ENCODE results near the gene CNIH4.
"Not testable (repeated sequence)": the region's sequence is repeated elsewhere in the genome, so short reads cannot be mapped to it uniquely, and the experiment has no call there.

Gene CNIH4

GRCh38 chr1:224349716-224350115 is 7.0 kb upstream of the CNIH4 start:
- not testable (repeated sequence) for DNase-seq

DNA sequence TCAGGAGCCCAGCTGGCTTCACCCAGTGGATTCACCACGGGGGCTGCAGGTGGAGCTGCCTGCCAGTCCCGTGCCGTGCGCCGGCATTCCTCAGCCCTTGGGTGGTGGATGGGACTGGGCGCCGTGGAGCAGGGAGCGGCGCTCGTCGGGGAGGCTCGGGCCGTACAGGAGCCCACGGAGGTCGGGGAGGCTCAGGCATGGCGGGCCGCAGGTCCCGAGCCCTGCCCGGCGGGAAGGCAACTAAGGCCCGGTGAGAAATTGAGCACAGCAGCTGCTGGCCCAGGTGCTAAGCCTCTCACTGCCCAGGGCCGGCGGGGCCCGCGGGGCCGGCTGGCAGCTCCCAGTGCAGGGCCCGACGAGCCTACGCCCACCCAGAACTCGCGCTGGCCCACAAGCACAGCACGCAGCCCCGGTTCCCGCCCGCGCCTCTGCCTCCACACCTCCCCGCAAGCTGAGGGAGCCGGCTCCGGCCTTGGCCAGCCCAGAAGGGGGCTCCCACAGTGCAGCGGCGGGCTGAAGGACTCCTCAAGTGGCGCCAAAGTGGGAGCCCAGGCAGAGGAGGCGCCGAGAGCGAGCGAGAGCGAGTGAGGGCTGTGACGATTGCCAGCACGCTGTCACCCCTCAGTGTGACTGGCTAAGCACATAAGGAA is 4.1 kb upstream of the CNIH4 start:
- not testable (repeated sequence) for DNase-seq

- no peak for DNase-seq
Observed at GRCh38 chr1:224353975-224354925, 2.4 kb upstream of the CNIH4 start.

- no peak for DNase-seq
Observed at GRCh38 chr1:224357626-224358124, 996 bp downstream of the CNIH4 start.

GRCh38 chr1:224358237-224358636 is 1.6 kb downstream of the CNIH4 start:
- no peak for DNase-seq

DNA sequence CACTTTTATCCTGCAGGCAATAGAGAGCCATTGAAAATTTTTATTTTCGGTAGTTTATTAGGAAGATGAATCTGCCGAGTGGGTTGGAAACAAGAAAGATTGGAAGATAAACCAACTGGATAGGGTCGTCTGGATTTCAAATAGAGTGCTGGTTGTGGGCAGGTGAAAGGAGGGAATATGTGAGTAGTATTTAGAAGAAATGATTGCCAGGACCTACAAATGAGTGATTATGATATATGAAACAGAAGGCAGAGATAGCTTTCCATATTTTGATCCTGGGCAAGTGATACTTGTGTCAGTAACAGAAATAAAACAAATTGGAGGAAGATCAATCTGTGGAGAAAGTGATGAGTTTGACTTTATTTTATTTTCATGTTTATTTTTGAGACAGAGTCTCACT is 2.5 kb downstream of the CNIH4 start:
- no peak for DNase-seq

DNA sequence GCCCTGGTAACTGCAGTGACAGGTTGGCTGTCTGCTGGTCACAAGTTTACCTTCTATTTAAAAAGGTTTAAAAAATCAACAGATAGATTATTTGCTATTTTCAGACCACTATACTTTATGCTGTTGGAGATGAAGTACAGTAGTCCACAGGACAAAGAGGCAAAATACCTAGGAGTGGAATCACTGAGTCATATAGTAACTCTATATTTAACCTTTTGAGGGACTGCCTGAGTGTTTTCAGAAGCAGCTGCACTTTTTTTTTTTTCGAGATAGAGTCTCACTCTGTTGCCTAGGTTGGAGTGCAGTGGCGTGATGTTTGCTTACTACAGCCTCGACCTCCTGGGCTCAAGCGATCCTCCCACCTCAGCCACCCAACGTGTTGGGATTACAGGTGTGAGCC is 11.7 kb downstream of the CNIH4 start:
- DNase-seq = no peak

DNA sequence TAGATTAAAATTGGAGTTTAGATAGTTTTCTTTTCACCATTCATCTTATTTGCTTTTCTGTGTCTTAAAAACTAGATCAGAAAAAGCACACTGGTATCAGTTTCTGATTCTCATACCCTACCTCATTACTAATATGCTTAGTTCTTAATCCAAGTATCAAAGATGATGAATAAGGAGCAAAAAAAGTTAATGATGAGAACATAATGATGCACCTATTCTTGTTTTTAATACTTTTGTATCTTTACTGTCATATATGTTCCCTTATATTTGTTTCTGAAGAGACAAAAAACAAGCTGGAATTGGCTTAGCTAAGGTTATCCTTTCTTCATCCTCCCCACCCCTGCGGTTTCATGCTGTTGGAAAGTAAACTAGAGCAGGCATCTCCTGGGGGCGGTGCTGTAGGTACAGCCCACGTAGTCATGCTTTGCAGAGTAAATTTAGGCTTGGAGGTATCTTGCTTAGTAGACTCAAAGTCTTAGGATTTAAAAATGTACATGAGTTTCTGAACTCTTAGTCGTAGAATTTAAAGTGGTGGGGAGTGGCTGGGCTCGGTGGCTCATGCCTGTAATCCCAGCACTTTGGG is 16.4 kb downstream of the CNIH4 start:
- no peak for DNase-seq

- no peak for DNase-seq
Observed at GRCh38 chr1:224375059-224375458, 18.4 kb downstream of the CNIH4 start.

DNA sequence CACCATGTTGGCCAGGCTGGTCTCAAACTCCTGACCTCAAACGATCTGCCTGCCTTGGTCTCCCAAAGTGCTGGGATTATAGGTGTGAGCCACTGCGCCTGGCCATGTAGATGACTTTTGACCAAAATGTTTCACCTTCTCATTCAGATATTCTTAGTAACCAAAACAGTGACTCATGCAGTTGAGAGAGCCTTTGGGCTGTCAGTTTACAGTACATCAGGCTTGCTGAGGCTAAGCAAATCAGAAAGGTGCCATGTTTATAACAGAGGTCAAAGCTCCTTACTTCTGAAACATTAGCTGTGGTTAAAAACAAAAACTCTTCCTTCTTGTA is 21.0 kb downstream of the CNIH4 start:
- DNase-seq = no peak

DNA sequence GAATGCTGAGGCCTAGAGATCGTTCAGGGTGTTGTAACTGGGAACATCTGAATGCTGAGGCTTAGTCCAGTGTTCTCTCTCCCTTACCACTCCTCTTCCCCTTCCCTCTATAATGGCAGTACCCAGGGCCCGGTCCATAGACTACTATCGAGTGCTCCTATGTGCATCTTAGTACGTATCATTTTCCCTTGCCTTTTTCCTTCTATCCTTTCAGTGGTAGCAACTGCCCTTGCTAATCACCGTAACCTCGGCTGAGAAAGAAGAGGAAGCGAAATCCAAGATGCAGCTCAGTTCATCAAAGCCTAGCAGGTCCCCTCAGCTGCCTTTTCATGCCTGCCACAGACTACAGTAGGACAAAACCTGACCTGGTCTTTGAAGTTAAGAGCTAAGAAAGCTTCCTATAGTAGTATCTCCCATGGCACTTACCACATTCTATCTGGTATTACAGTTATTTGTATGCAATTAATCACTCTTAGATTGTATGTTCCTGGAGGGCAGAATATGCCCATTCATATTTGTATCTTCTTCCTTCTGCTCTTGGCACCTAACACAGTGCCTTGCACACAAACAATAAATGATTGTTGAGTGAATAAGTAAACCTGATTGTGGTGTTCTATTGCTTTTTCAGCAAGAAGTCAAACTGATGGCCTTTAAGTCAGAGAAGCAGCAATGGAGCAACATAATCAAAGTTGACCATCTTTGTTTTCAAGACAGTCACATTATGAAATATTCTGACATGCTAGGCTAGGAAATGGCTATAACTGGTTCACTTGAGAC is 22.4 kb downstream of the CNIH4 start:
- no peak for DNase-seq

- DNase-seq = no peak
Observed at GRCh38 chr1:224380003-224380402, 23.3 kb downstream of the CNIH4 start.

DNA sequence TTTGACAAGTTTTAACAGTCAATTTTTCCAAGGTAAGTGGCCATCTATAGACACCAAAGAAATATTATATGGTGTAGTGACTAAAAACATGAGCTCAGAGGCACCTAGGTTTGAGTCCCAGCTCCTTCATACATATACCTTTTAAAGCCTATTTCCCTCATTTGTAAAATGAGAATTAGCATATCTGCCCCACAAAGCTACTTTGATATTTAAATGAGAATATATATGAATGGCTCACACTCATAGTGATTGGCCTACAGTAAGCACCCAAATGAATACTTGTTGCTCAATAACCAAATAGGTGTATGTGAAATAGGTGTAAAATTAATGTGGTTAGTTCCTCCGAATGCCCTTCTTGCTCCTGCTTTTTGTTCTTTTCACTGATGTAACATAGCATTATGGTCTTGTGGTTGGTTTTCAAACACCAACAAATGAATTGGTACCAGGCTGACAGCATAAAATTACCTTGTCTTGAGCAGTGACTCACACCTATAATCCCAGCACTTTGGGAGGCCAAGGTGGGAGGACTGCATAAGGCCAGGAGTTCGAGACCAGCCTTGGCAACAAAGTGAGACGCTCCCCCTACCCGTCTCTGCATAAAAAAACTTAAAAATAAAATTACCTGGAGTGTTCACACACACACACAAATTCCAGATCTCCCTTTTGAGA is 25.3 kb downstream of the CNIH4 start:
- DNase-seq = no peak

- no peak for DNase-seq
Observed at GRCh38 chr1:224383218-224383617, 26.5 kb downstream of the CNIH4 start.

DNA sequence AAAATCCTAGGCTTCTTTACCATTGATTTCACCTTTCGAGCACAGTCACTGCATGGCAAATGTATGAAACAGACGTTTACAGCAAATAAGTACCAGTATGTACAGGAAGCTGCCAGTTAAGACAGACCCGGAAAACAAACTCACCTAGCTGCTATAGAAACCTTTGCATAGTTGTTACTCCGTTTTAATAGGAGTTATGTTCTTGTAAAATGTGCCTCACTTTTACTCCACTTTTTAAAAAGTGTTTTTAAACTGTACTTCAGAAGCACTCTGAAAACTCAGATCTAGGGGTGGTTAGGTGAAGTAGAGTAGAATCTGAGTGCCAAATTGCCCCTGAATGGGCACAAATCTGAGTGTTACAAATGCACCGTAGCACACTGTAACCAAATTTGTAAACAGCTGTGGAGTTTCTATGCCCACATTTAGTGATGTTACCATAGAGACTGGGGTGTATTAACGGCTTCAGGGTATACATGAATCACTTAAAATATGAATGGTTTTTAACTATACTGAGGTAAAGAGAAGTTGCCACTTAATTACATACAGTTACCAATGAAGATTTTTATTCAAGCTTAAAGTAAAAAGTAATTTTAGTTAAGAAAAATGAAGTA is 30.7 kb downstream of the CNIH4 start:
- DNase-seq = no peak

DNA sequence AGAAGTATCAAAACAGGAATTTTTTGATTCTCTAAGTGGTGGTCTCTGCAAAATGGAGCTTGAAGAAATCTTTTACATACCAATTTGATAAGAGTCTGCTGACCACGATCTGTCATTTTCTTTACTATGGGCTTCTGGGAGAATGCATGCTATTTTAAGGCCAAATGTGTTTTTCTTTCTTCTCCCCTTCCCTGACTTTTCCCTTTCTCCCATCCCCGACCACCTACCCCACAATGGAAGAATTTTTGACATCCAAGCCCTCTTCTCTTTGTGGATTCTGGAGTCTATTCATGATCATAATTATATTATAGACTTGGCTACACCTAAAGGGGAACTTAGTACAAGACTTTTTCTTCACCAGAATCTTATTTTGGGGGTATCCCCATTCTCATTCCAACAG is 31.3 kb downstream of the CNIH4 start:
- no peak for DNase-seq

GRCh38 chr1:224390517-224390916 is 33.8 kb downstream of the CNIH4 start:
- no peak for DNase-seq

GRCh38 chr1:224392411-224393249 is 36.0 kb downstream of the CNIH4 start:
- DNase-seq = no peak

DNA sequence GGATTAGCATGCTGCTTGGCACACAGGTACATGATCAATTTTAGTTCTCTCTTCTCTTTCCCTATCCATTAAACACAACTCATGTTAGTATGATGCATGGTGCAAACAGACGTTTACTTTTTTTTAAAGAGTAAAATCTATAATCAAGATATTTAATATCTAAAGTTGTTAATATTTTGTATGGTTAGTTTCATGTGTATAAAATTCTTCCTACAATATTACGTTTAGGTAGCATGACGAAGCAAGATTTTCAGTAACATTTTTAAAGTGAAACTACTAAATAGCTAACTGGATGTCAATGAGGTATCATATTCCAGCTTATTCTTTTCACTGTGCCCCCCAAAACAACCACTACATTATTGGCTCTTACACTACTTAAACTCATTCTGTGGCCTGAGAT is 36.6 kb downstream of the CNIH4 start:
- DNase-seq = no peak

DNA sequence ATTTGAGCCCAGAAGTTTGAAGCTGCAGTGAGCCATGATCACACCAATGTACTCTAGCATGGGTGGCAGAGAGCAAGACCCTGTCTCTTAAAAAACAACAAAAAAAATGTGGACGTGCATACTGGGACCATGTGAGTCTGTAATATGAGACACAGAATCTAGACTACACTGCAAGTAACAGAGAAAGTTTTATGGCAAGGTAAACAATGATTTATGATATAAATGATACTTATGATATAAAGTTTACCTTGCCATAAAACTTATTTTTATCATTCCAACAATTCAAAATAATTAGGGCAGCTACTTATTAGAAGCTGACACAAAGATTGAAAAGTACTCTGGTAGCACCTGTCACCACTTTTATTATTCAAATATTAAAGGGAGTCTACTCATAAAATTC is 43.2 kb downstream of the CNIH4 start:
- no peak for DNase-seq

DNA sequence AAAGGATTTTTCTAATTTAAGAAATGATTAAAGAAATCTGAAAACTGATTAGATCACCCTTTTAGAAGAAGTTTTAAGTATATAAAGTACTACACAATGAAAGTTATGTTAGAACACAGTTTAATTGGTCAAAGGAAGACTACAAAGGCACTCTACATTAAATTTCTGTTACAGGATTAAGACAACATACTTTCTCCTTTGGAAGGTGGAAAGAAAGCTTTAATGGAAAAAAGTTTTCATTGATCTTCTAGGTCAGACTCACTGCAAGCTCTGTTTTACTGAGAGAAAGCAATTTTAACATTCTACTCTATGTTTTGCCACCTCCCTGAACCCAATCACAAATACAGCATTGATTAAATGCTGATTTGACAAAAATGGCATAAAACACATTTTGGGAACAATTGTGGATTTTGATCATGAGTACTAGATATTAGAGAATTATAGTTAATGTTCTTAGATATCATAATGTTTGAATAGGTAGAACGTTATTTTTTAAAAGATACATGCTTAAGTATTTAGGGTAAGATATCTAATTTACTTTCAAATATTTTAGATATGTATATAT is 45.9 kb downstream of the CNIH4 start:
- no peak for DNase-seq
